Activated T-helper 1 cell treated with anti-CD3 and anti-CD28 coated beads, Interleukin-12 subunit alpha, Interleukin-12 subunit beta, Interleukin-2, Interleukin-4 antibody, amounts not matched to agents 30 ng/mL and 10 ng/mL and 1 ng/mL, durations not matched to agents 14 hours and 24 hours and 36 hours (primary cell): ENCODE measurements around the gene STIMATE. TPM values are rescaled to one million over a fixed set of nuclear protein-coding genes. Genes with fewer than 3 reads are reported as not detected.

Experiments used
- DNase-seq: peaks from one replicate; pipeline ENCODE4 v3.0.0; 2021; ENCODE audit warnings: low spot score
- H3K27ac Mint-ChIP-seq: one replicate; pipeline ENCODE4 v1.8.0; 2021; ENCODE audit warnings: mild to moderate bottlenecking, mixed read lengths
- H3K27me3 Mint-ChIP-seq: one replicate; pipeline ENCODE4 v1.8.0; 2022; ENCODE audit warnings: mild to moderate bottlenecking, moderate library complexity, mixed read lengths; ENCODE audit not compliant: insufficient read depth
- H3K36me3 Mint-ChIP-seq: one replicate; pipeline ENCODE4 v1.8.0; 2021; ENCODE audit warnings: low read depth, mixed read lengths
- H3K4me1 Mint-ChIP-seq: one replicate; pipeline ENCODE4 v1.8.0; 2021; ENCODE audit warnings: low read depth, mixed read lengths
- H3K4me3 Mint-ChIP-seq: one replicate; pipeline ENCODE4 v1.8.0; 2021; ENCODE audit warnings: mild to moderate bottlenecking, moderate library complexity, mixed read lengths
- H3K9me3 Mint-ChIP-seq: one replicate; pipeline ENCODE4 v1.8.0; 2021; ENCODE audit warnings: mixed read lengths
- intact Hi-C: fragments of 100-400 bp; cut with micrococcal nuclease; formaldehyde crosslinking; loops from one replicate; pipeline ENCODE4 v1.15.1; 2024
- total RNA-seq: library from RNA; stranded (reverse); gene quantifications from 2 replicates; pipeline ENCODE4 v1.2.3, GENCODE V29; 2022

Gene STIMATE
- total RNA-seq, 1 donor from 2014 or later = 20.1 TPM

GRCh38 chr3:52831500-52832301, 65.6 kb downstream of the STIMATE start:
- intact Hi-C loops = no loop called here
- Mint-ChIP-seq H3K27me3 (no peaks in the 10 kb centered on the region), H3K9me3 (no peaks in the 10 kb centered on the region), H3K36me3 (no peaks in the 10 kb centered on the region), H3K4me3 (no peak overlapping the region), H3K4me1 (no peaks in the 10 kb centered on the region), H3K27ac (no peak overlapping the region)
- no peak for DNase-seq

DNA sequence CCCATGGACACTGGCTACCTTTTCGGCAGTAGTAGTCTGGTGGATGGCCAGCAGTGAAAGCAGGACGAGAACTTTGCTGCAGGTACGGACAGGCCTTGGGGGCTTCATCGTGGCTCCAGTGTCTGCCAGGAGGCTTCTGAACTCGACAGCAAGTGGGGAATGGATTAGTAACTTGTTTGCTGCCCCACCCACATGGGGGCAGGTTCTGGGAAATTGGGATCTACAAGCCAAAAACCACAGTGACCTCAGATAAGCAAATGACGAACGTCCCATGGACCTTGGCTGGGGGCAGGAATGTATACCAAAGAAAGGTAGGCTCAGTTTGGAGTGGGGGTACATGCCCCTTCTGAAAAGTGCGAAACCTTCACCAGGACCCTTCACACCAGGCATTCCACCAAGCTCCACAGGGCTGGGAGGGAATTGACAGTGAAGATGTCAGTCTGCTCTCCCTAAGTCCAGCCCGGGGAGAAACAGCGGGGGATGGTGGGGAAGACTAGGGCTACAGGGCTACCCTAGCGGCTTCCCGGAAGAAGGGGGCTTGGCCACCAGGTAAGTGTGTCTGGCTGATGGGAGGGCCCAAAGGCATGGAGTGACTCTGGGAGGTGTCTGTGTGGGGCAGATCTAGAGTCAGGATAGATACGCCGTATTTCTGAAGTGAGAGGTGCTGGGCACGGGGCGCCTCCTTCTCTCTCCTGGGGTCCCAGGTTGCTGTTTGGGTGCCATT, 66.7 kb downstream of the STIMATE start, which contains the start of gene ITIH4:
Gene ITIH4 (minus strand): TSS at position 138 of the 724 bp plus-strand sequence. CDS start 30 bp downstream, at position 108.
- no peak for DNase-seq
- Mint-ChIP-seq H3K27me3 (no peaks in the 10 kb centered on the region), H3K36me3 (no peaks in the 10 kb centered on the region), H3K4me1 (no peaks in the 10 kb centered on the region), H3K4me3 (no peak within 1 kb of the TSS), H3K9me3 (no peaks in the 10 kb centered on the region), H3K27ac (no peak within 1 kb of the TSS)
- intact Hi-C loops = no loop called here

DNA sequence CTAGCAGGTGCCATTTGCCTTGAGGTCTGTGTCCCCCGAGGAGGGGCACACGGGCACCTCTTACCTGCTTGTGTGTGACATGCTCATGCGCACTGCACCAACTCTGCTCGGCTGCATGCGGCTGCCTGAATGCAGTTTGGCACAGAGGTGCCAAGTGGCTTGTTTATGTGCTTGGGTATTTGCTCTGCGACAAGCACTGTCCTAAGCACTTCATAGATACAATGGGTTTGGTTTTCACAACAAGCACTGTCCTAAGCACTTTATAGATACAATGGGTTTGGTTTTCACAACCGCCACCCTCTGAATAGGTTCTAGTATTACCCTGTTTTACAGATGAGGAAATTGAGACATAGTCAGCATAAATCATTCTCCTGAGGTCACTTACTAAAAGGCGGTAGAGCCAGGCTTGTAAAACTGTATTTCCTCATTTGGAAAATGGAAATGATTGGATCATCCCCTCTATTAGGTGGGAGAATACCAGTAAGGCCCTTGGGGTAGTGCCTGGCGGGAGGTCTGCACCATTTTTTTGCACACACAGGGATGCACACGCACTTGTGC, 67.4 kb downstream of the STIMATE start:
- DNase-seq = no peak
- H3K27me3 Mint-ChIP-seq = no peaks in the 10 kb centered on the region
- H3K36me3 Mint-ChIP-seq = no peaks in the 10 kb centered on the region
- intact Hi-C loops = no loop called here
- H3K4me1 Mint-ChIP-seq = no peaks in the 10 kb centered on the region
- no peaks in the 10 kb centered on the region for H3K9me3 Mint-ChIP-seq
- H3K4me3 Mint-ChIP-seq = no peak overlapping the region
- H3K27ac Mint-ChIP-seq = no peak overlapping the region

- no peak overlapping the region for H3K27ac Mint-ChIP-seq
- no peaks in the 10 kb centered on the region for H3K27me3 Mint-ChIP-seq
- H3K4me3 Mint-ChIP-seq = no peak overlapping the region
- H3K36me3 Mint-ChIP-seq = no peaks in the 10 kb centered on the region
- no peak for DNase-seq
- no peaks in the 10 kb centered on the region for H3K9me3 Mint-ChIP-seq
- intact Hi-C loops = no loop called here
- H3K4me1 Mint-ChIP-seq = no peaks in the 10 kb centered on the region
Observed at GRCh38 chr3:52829482-52829881, 67.9 kb downstream of the STIMATE start.

DNA sequence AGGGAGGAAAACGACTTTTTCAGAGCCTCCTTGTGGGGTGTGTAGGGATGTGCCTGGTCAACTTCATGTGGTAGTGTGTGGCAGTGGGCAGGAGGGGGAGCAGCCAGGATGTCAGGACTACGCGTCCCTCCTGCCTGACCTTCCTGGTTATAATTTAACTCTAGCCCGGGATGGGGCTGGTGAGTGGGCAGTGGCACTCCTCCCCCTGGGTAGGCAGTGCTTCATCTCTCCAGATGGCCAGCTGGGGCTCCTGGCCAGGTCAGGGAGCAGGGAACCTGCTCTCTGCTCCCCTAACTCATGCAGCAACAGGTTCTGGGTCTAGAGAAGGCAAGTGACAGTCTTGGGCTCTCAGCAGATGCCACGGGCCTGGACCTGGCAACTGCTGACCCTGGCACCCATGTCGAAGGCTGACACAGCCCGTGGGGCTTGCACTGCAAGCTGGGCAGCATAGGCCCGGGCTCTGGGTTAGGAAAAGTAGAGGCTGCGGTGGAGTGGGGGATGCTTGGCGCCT, 69.4 kb downstream of the STIMATE start:
- intact Hi-C loops = no loop called here
- H3K36me3 Mint-ChIP-seq = no peaks in the 10 kb centered on the region

GRCh38 chr3:52827441-52827840, 69.9 kb downstream of the STIMATE start:
- Mint-ChIP-seq H3K9me3 (no peaks in the 10 kb centered on the region), H3K36me3 (no peaks in the 10 kb centered on the region), H3K4me1 (no peaks in the 10 kb centered on the region), H3K27ac (no peak overlapping the region), H3K27me3 (no peaks in the 10 kb centered on the region), H3K4me3 (no peak overlapping the region)
- DNase-seq = no peak
- intact Hi-C loops = no loop called here

More for the DNA sequence above, 69.4 kb downstream of the STIMATE start:
- Mint-ChIP-seq H3K27ac (no peak overlapping the region), H3K9me3 (no peaks in the 10 kb centered on the region), H3K27me3 (no peaks in the 10 kb centered on the region), H3K4me1 (no peaks in the 10 kb centered on the region), H3K4me3 (no peak overlapping the region)
- DNase-seq = no peak

GRCh38 chr3:52824037-52824436, 73.3 kb downstream of the STIMATE start:
- H3K27ac Mint-ChIP-seq = no peak overlapping the region
- intact Hi-C loops = loop anchor here (5.0 kb wide), 1 partner anchor 82 kb away; no protein-coding TSS in a partner anchor
- H3K4me1 Mint-ChIP-seq = no peaks in the 10 kb centered on the region
- DNase-seq = no peak
- no peaks in the 10 kb centered on the region for H3K9me3 Mint-ChIP-seq
- H3K4me3 Mint-ChIP-seq = no peak overlapping the region
- no peaks in the 10 kb centered on the region for H3K27me3 Mint-ChIP-seq
- no peaks in the 10 kb centered on the region for H3K36me3 Mint-ChIP-seq

DNA sequence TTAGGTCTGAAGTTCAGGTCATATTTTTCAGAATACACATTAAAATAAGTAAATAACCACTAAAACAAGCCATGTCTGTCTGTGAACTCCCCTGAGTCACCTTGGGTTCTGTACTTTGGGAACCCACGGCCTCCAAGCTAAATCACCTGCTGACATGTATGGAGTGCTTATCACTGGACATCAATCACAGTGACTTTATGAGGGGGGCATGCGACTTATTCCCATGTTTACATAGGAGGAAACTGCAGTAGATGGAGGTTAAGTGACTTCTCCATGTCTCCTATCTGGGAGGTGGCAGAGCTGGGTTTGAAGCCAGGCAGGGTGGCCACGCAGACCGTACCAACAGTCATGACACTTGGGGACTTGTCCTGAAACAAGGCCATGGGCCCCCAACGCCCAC, 75.0 kb downstream of the STIMATE start:
- no peaks in the 10 kb centered on the region for H3K36me3 Mint-ChIP-seq
- no peaks in the 10 kb centered on the region for H3K27me3 Mint-ChIP-seq
- H3K27ac Mint-ChIP-seq = no peak overlapping the region
- no peaks in the 10 kb centered on the region for H3K9me3 Mint-ChIP-seq
- intact Hi-C loops = loop anchor here (5.0 kb wide), 1 partner anchor 80 kb away; no protein-coding TSS in a partner anchor
- H3K4me3 Mint-ChIP-seq = no peak overlapping the region
- DNase-seq = no peak
- H3K4me1 Mint-ChIP-seq = no peaks in the 10 kb centered on the region

DNA sequence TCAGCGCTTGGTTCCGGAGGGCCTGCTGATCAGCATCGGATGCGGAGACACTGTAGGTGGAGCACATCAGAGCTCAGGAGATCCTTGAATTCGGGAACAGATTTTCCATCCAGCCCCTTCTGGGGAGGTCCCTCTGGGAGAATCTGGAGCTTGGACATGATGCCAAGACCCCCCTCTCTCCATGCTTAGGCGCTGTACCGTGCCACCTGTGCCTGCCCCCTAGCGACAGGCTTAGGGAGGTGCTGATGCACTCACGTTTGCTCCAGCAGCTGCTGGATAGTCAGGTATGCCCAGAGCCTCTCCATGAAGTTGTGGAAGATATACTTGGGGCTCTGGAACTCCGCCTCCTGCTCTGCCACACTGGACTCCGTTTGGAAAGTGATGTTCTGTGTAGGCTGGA, 76.6 kb downstream of the STIMATE start:
- Mint-ChIP-seq H3K4me3 (no peak overlapping the region), H3K27me3 (no peaks in the 10 kb centered on the region), H3K27ac (no peak overlapping the region), H3K4me1 (no peaks in the 10 kb centered on the region), H3K9me3 (no peaks in the 10 kb centered on the region), H3K36me3 (no peaks in the 10 kb centered on the region)
- intact Hi-C loops = loop anchor here (5.0 kb wide), 1 partner anchor 78 kb away; no protein-coding TSS in a partner anchor
- DNase-seq = no peak

- H3K27me3 Mint-ChIP-seq = no peaks in the 10 kb centered on the region
- H3K4me1 Mint-ChIP-seq = no peaks in the 10 kb centered on the region
- intact Hi-C loops = loop anchor here (5.0 kb wide), 1 partner anchor 78 kb away; no protein-coding TSS in a partner anchor
- H3K9me3 Mint-ChIP-seq = no peaks in the 10 kb centered on the region
- no peak overlapping the region for H3K27ac Mint-ChIP-seq
- H3K4me3 Mint-ChIP-seq = no peak overlapping the region
- H3K36me3 Mint-ChIP-seq = no peaks in the 10 kb centered on the region
- DNase-seq = no peak
Observed at GRCh38 chr3:52819936-52820335, 77.4 kb downstream of the STIMATE start.

- intact Hi-C loops = no loop called here
- no peak for DNase-seq
- Mint-ChIP-seq H3K36me3 (no peaks in the 10 kb centered on the region), H3K4me3 (no peak overlapping the region), H3K27ac (no peak overlapping the region), H3K9me3 (no peaks in the 10 kb centered on the region), H3K27me3 (no peaks in the 10 kb centered on the region), H3K4me1 (no peaks in the 10 kb centered on the region)
Observed at GRCh38 chr3:52817860-52818259, 79.5 kb downstream of the STIMATE start.

- Mint-ChIP-seq H3K4me3 (no peak overlapping the region), H3K27me3 (no peaks in the 10 kb centered on the region), H3K27ac (no peak overlapping the region), H3K36me3 (no peaks in the 10 kb centered on the region), H3K4me1 (no peaks in the 10 kb centered on the region), H3K9me3 (no peaks in the 10 kb centered on the region)
- intact Hi-C loops = no loop called here
- DNase-seq = no peak
Observed at GRCh38 chr3:52817221-52817620, 80.1 kb downstream of the STIMATE start.

DNA sequence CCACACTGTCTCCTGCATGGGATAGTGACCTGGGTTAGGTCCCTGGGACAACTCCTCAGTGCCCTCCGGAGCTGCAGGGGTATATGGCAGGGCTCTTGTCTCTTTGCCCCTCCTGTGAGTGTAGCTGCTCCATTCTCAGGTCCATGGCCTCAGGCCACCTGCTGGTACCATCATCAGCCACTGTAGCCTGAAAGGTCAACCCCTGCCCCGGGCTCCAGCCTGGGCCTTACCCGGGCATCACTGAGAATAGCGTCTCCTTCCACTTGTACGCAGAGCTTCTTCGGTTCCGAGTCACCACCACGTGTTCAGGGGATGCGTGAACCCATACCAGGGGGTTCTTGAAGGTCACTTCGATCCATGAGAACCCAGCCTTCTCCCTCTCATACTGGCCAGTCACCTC, 80.7 kb downstream of the STIMATE start:
- intact Hi-C loops = no loop called here
- DNase-seq = no peak
- H3K4me1 Mint-ChIP-seq = no peaks in the 10 kb centered on the region
- H3K27ac Mint-ChIP-seq = no peak overlapping the region
- H3K27me3 Mint-ChIP-seq = no peaks in the 10 kb centered on the region
- no peaks in the 10 kb centered on the region for H3K36me3 Mint-ChIP-seq
- H3K4me3 Mint-ChIP-seq = no peak overlapping the region
- no peaks in the 10 kb centered on the region for H3K9me3 Mint-ChIP-seq
